Gastroesophageal sphincter (tissue), 4 donors: ENCODE data around the gene APPBP2. TPM values are rescaled to one million over a fixed set of nuclear protein-coding genes. Genes with fewer than 3 reads are reported as not detected.
"Not testable (repeated sequence)": the region's sequence is repeated elsewhere in the genome, so short reads cannot be mapped to it uniquely, and the experiment has no call there.

ENCODE experiments used
- ATAC-seq: fragments of 150-250 bp; one replicate; pipeline ENCODE4 v1.9.1; 2016; ENCODE audit warnings: mild to moderate bottlenecking, moderate library complexity
- H3K27ac ChIP-seq, 4 donors: fragments of 200-600 bp; sonication (generic) in 3 of 4; 1 replicate in 3 of 4; 2 replicates in 1 of 4; pipeline ENCODE4 v1.5.1; 2016 to 2019
- H3K27me3 ChIP-seq: fragments of 200-600 bp; sonication (generic); one replicate; pipeline ENCODE4 v1.5.1; 2019
- H3K36me3 ChIP-seq, 2 donors: fragments of 200-600 bp; sonication (generic); one replicate each; pipeline ENCODE4 v1.5.1; 2019; ENCODE audit warnings: control low read depth in 1 of 2
- H3K4me1 ChIP-seq, 3 donors: fragments of 200-600 bp; sonication (generic); 1 replicate in 2 of 3; 2 replicates in 1 of 3; pipeline ENCODE4 v1.5.1; 2016 to 2019; ENCODE audit warnings: control low read depth in 2 of 3
- H3K4me3 ChIP-seq, 2 donors: fragments of 200-600 bp; sonication (generic); one replicate each; pipeline ENCODE4 v1.5.1; 2019; ENCODE audit warnings: mild to moderate bottlenecking in 1 of 2, moderate library complexity in 1 of 2
- H3K9me3 ChIP-seq, 3 donors: fragments of 200-600 bp; sonication (generic); one replicate each; pipeline ENCODE4 v1.5.1; 2017 to 2019; ENCODE audit warnings: control low read depth in 2 of 3
- EP300 ChIP-seq: sonication (generic); formaldehyde crosslinking; IDR thresholded peaks from one replicate; pipeline ENCODE4 v1.6.1; 2017; ENCODE audit warnings: antibody characterized with exemption, mild to moderate bottlenecking
- POLR2A ChIP-seq, 2 donors: fragments of 450-650 bp; IDR thresholded peaks; one replicate each; pipeline ENCODE4 v1.6.1; 2017; ENCODE audit warnings: antibody characterized with exemption in 2 of 2, mild to moderate bottlenecking in 2 of 2, moderate library complexity in 1 of 2
- POLR2AphosphoS5 ChIP-seq: sonication (generic); formaldehyde crosslinking; IDR thresholded peaks from one replicate; pipeline ENCODE4 v1.6.1; 2017; ENCODE audit warnings: antibody characterized with exemption
- whole genome bisulfite sequencing, 2 donors: methylation state at CpG; one replicate each; pipeline ENCODE4 v1.1.5; 2018; ENCODE audit warnings: low coverage in 1 of 2; 5-methylcytosine and 5-hydroxymethylcytosine counted together
- total RNA-seq, 4 donors: library from RNA; depleted of rRNA; stranded (reverse); fragments of >200 nt; gene quantifications; one replicate each; pipeline ENCODE4 v1.1.0, GENCODE V29; 2016
- TF ChIP-seq, protein P1 (sequence below), 4 experiments: fragments of 200-600 bp in 2 of 4; fragments of 450-650 bp in 2 of 4; sonication (generic) in 1 of 4; IDR thresholded peaks; one replicate each; pipeline ENCODE4 v1.5.1; 2017 to 2019; ENCODE audit warnings: antibody characterized with exemption in 4 of 4, mild to moderate bottlenecking in 2 of 4, moderate library complexity in 2 of 4

The APPBP2 gene
- total RNA-seq, 4 donors from 2014 or later = 30.0 to 39.2 (median 34.4) TPM

DNA sequence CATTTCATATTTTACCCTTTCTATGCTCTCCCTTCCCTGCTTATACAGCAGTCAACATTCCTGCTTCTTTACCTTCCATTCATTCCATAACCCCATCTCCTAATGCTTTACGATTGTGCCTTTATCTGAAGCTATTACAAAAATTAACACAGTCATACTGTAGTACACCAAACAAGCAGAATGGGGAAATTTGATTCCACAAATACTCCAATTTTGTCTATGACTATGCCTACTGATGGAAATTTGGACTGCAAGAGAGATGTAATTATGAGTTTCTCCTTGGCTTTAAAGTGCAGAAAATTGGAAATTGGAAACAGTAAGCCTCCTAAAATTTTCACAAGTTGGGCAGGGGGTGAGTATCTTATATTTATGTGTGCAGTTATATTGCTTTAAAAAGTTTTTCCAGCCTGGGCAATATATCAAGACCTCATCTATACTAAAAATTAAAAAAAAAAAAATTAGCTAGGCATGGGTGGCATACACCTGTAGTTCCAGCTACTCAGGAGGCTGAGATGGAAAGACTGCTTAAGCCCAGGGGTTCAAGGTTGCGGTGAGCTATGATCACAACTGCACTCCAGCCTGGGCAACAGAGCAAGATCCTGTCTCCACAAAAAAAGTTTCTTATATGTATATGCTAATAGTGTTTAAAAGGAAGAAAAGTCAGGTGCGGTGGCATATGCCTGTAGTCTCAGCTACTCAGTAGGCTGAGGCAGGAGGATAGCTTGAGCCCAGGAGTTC is 3.0 kb downstream of the APPBP2 start:
- peak overlapping the region in 1 of 4 donors; percentile 22 for H3K27ac ChIP-seq
- no peaks in the 10 kb centered on the region for H3K9me3 ChIP-seq
- 76% methylated on average over 3 of the region's 3 CpGs for WGBS, 2 donors
- H3K36me3 ChIP-seq = peaks cover 0 to 21% of the 10 kb centered on the region in 2 donors
- H3K27me3 ChIP-seq = no peaks in the 10 kb centered on the region
- ATAC-seq = no peak
- peaks cover 0 to 68% (median 11%) of the 10 kb centered on the region in 3 donors for H3K4me1 ChIP-seq
- no peak overlapping the region for H3K4me3 ChIP-seq
- TF ChIP-seq POLR2A (IDR thresholded peaks at IDR 0.05) (no peak), EP300 (no peak), POLR2AphosphoS5 (no peak)
- TF ChIP-seq, protein P1, sequence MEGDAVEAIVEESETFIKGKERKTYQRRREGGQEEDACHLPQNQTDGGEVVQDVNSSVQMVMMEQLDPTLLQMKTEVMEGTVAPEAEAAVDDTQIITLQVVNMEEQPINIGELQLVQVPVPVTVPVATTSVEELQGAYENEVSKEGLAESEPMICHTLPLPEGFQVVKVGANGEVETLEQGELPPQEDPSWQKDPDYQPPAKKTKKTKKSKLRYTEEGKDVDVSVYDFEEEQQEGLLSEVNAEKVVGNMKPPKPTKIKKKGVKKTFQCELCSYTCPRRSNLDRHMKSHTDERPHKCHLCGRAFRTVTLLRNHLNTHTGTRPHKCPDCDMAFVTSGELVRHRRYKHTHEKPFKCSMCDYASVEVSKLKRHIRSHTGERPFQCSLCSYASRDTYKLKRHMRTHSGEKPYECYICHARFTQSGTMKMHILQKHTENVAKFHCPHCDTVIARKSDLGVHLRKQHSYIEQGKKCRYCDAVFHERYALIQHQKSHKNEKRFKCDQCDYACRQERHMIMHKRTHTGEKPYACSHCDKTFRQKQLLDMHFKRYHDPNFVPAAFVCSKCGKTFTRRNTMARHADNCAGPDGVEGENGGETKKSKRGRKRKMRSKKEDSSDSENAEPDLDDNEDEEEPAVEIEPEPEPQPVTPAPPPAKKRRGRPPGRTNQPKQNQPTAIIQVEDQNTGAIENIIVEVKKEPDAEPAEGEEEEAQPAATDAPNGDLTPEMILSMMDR (IDR thresholded peaks at IDR 0.05) = no peak

DNA sequence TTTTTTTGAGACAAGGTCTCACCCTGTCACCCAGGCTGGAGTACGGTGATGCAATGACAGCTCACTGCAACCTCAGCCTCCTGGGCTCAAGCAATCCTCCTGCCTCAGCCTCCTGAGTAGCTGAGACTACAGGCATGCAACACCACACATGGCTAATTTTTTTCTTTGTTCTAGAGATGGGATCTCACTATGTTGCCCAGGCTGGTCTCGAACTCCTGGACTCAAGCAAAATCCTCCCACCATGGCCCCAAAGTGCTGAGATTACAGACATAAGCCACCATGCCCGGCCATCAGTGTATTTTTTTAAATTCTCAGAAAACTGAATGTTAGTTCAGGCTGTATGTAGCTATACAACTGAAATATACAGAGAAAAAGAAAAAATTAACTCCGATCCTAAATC is 6.2 kb downstream of the APPBP2 start:
- no peaks in the 10 kb centered on the region for H3K9me3 ChIP-seq
- no peak for ATAC-seq
- TF ChIP-seq POLR2A (IDR thresholded peaks at IDR 0.05) (no peak), POLR2AphosphoS5 (no peak), EP300 (no peak)
- TF ChIP-seq, protein P1 (IDR thresholded peaks at IDR 0.05) = no peak
- H3K27ac ChIP-seq = no peak overlapping the region
- 100% methylated on average over 3 to 4 of the region's 4 CpGs for WGBS, 2 donors
- peaks cover 0 to 21% of the 10 kb centered on the region in 2 donors for H3K36me3 ChIP-seq
- H3K4me3 ChIP-seq = no peak overlapping the region
- H3K27me3 ChIP-seq = no peaks in the 10 kb centered on the region
- H3K4me1 ChIP-seq = peaks cover 0 to 63% (median 11%) of the 10 kb centered on the region in 3 donors

DNA sequence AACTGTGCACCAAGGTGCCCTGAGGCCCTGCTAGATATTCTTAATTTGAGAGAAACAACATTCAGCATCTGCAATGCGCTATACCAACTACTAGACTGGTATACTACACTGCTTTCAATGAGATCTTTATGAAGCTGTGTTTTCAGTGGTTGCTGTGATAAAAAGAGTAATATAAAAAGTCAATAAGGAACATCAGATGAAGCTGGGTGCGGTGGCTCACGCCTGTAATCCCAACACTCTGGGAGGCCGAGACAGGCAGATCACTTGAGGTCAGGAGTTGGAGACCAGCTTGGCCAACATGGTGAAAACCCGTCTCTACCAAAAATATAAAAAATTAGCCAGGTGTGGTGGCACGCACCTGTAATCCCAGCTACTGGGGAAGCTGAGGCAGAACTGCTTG is 10.4 kb downstream of the APPBP2 start:
- 84 to 89% methylated on average over 4 to 5 of the region's 6 CpGs for WGBS, 2 donors
- H3K4me1 ChIP-seq = peaks cover 0 to 22% (median 0%) of the 10 kb centered on the region in 3 donors
- ATAC-seq, H3K27me3 ChIP-seq, H3K4me3 ChIP-seq, H3K27ac ChIP-seq, H3K9me3 ChIP-seq: not testable (repeated sequence)
- peaks cover 0 to 38% of the 10 kb centered on the region in 2 donors for H3K36me3 ChIP-seq

DNA sequence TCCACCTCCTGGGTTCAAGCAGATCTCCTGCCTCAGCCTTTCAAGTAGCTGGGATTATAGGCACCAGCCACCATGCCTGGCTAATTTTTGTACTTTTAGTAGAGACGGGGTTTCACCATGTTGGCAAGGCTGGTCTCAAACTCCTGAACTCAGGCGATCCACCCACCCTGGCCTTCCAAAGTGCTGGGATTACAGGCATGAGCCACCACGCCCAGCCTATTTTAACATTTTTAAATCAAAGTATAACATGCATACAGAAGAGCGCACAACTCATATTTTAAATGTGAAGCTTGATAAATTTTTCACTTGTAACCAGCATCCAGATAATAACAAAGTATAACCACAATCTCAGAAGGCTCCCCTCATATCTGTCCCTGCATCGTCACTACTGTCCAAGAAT is 10.8 kb downstream of the APPBP2 start:
- H3K27ac ChIP-seq, H3K27me3 ChIP-seq, ATAC-seq, H3K4me3 ChIP-seq, H3K9me3 ChIP-seq: not testable (repeated sequence)
- Histone ChIP-seq H3K4me1 (peaks cover 0 to 21% (median 0%) of the 10 kb centered on the region in 3 donors), H3K36me3 (peaks cover 0 to 39% of the 10 kb centered on the region in 2 donors)
- WGBS, 2 donors = 98 to 100% methylated on average over 4 to 5 of the region's 5 CpGs

DNA sequence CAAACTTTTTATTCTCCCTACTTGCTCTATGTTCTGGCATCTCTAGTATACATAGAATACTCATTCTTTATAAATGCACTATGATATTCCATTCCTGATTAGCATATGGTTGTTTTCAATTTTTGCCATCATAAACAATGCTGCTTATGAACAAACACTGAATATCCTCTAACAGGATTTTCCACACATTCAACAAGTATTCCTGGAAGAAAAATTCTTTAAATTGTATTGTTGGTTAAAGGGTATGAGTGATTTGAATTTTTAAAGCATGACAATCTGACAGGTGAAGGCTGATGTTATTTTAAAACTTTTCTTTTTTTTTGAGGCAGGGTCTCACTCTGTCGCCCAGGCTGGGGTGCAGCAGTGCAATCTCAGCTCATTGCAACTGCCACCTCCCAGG is 11.5 kb downstream of the APPBP2 start:
- TF ChIP-seq POLR2AphosphoS5 (no peak), POLR2A (IDR thresholded peaks at IDR 0.05) (no peak)
- TF ChIP-seq, protein P1 (IDR thresholded peaks at IDR 0.05) = no peak
- Histone ChIP-seq H3K36me3 (peaks cover 0 to 34% of the 10 kb centered on the region in 2 donors), H3K27me3 (no peaks in the 10 kb centered on the region), H3K27ac (no peak overlapping the region), H3K4me1 (peaks cover 0 to 27% (median 0%) of the 10 kb centered on the region in 3 donors), H3K9me3 (no peaks in the 10 kb centered on the region), H3K4me3 (no peak overlapping the region)
- no peak for ATAC-seq
- 67 to 83% methylated on average over 1 of the region's 1 CpG for WGBS, 2 donors

DNA sequence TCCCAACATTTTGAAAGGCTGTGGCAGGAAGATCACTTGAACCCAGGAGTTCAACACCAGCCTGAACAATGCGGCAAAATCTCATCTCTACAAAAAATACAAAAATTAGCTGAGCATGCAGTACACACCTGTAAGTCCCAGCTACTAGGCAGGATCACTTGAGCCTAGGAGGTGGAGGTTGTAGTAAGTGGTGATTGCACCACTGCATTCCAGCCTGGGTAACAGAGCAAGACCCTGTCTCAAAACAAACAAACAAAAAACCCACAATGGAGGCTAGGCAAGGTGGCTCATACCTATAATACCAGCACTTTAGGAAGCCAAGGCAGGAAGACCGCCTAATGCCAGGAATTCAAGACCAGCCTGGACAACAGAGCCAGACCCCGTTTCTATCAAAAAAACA is 12.0 kb downstream of the APPBP2 start:
- no peak for ATAC-seq
- TF ChIP-seq, protein P1 (IDR thresholded peaks at IDR 0.05) = no peak
- TF ChIP-seq POLR2A (IDR thresholded peaks at IDR 0.05) = no peak
- TF ChIP-seq EP300 = no peak
- TF ChIP-seq POLR2AphosphoS5 = no peak
- Histone ChIP-seq H3K27ac (no peak overlapping the region), H3K9me3 (no peaks in the 10 kb centered on the region), H3K36me3 (peaks cover 0 to 30% of the 10 kb centered on the region in 2 donors), H3K27me3 (no peaks in the 10 kb centered on the region), H3K4me3 (no peak overlapping the region), H3K4me1 (peaks cover 0 to 30% (median 0%) of the 10 kb centered on the region in 3 donors)
- 84 to 93% methylated on average over 3 of the region's 3 CpGs for WGBS, 2 donors
